HCEC 1CT (cell line): Measurements from ENCODE around the gene GRID2.
"Not testable (repeated sequence)": the region's sequence is repeated elsewhere in the genome, so short reads cannot be mapped to it uniquely, and the experiment has no call there.

Experiments
- DNase-seq: peaks from one replicate; pipeline ENCODE4 v3.0.0-alpha.2; 2017

GRID2 gene

DNA sequence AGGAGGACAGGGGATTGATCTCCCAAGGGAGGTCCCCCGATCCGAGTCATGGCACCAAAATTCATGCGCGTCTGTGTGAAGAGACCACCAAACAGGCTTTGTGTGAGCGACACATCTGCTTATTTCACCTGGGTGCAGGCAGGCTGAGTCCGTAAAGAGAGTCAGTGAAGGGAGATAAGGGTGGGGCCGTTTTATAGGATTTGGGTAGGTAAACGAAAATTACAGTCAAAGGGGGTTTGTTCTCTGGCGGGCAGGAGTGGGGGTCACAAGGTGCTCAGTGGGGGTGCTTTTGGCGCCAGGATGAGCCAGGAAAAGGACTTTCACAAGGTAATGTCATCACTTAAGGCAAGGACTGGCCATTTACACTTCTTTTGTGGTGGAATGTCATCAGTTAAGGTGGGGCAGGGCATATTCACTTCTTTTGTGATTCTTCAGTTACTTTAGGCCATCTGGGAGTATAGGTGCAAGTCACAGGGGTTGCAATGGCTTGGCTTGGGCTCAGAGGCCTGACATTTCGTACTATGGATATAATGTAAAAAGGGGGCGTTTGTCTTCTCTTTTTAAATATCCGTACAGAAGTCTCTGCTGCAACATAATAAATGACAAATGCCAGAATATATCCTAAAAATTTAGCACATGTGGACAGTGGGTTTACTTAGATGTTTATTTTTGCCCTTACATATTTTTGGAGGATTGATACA lies 140.5 kb downstream of the GRID2 start:
- not testable (repeated sequence) for DNase-seq

DNA sequence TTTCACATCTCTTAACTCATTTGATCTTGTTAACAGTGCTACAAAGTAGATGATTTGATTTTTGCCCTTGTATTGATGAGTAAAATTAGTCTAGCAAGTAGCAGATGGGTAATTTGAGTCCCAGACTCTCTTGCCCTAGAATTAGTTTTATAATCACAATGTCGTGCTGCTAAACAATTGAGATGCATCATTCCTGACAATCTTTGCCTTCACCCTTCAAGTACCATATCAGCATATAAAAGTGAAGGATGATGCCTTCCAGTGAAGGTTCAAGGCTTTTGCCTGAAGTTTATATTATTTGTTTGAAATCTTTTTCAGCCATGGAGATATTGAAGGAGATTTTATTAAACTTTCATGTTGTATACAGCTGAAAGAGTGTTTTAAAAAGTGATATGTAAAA lies 141.4 kb downstream of the GRID2 start:
- DNase-seq, result no peak

DNA sequence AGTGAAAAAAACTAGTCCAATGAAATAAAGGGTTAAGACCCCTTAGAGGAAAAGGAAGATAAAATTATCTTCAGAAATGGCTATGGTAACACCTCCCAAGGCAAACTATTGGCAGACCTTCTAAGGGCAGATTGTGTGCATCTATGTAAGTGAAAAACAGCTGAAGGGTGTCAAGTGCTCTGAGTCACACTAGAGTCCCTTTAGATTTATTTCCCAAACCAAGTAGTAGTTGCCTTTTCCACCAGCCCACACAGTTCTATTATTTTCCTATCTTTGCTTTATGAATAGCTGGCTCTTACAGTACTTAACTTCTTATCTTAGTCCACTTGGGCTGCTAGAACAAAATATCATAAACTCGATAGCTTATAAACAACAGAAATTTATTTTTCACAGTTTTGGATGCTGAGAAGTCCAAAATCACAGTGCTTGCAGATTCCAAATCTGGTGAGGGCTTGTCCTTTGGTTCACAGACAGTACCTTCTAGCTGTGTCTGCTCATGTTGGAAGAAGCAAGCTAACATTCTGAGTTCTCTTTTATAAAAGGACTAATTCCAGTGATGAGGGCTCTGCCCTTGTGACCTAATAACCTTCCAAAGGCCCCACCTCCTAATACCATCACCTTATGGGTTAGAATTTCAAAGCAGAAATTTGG lies 143.6 kb downstream of the GRID2 start:
- DNase-seq, result no peak

DNA sequence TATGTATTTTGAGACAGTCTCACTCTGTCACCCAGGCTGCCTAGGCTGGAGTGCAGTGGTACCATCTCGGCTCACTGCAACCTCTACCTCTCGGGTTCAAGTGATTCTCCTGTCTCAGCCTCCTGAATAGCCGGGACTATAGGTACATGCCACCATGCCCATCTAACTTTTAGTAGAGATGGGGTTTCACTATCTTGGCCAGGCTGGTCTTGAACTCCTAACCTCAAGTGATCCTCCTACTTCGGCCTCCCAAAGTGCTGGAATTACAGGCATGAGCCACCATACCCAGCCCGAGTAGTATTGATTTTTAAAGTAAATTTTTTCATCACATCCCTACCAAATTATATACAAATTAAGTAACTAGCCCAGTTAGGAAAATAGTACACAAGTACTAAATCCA lies 144.4 kb downstream of the GRID2 start:
- not testable (repeated sequence) for DNase-seq

DNA sequence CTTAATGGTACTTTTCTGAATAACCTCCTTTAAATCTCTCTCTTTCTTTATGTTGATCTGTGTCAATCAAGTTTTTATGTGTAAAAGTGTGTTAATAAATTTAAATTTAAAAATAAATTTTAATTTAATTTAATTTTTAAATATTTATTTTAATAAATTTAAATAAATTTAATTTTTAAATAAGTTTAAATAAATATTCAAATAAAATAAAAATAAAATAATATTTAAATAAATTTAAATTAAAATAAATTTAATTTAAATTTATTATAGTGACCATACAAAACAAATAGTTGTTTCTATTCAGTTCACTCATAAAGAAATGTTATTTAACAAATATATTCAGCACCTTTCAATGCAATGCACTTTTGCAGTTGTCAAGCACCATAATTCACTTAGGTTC lies 146.9 kb downstream of the GRID2 start:
- no peak for DNase-seq

DNA sequence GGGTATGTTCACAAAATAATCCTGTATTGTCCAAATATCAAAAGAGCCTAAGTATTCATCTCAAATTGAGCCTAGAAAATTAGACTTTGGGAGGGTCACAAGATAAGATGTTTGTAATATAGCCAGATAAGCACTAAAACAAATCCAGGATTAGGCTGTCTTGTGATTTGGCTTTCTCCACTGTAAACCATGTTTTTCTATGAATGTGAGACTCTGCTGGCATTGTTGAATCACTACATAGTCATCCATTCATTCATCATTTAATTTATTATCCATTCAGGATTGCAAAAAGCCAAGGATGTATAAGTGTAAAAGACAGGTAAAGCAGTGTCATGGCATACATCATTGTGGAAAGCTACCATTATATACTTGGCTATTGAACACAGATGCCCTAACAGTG lies 148.0 kb downstream of the GRID2 start:
- DNase-seq, result peak; percentile 12

DNA sequence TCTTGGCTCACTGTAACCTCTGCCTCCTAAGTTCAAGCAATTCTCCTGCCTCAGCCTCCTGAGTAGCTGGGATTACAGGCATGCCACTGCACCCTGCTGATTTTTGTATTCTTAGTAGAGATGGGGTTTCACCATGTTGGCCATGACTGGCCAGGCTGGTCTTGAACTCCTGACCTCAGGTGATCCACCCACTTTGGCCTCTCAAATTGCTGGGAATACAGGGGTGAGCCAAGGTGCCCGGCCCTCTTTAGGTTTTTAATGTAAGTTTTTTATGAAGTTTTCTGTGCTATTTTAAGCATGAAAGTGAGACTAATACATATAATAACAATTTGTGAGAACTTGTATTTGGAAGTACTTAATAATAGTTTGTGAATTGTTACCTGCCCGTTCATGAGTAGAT lies 148.6 kb downstream of the GRID2 start:
- DNase-seq, result not testable (repeated sequence)

DNA sequence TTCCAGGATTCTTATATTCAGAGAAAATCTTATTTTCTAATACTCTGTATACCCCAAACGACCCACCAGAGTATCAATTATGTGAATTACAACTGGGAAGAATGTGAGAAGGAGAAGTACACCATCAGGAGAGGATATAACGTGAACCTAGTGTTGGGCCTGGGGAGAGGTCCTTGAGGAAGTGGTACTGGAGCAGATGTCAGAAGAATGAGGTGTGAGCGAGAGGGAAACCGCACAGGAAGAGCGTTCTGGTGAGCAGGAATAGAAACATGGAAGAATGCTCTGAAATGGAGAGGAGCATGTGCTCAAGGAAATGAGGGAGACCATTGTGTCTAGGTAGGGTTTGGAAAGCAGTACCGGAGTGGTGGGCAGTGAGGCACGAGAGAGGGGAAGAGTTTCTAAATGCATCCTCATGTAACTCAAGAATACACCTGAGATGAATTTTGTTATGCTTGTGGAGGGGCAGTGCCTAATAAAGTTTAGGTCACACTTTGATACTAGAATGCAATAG lies 151.6 kb downstream of the GRID2 start:
- DNase-seq, result no peak

DNA sequence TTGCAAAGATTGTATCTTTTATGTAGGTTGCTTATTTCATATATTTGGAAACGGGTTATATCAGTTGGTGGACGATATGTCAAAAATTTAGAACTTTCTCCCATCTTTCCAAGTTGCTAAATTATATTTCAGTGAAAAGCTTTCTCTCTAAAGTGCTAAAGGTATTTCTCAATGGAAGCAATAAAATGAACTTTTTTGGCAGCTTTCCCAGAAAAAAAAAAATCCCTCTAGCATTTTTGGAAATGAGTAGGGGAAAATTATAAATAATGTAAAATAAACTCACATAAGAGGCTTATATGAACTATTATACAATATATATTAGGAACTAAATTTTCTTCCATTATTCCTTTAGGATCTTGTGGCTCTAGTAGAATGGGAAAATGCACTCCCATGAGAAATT lies 152.2 kb downstream of the GRID2 start:
- DNase-seq, result no peak

DNA sequence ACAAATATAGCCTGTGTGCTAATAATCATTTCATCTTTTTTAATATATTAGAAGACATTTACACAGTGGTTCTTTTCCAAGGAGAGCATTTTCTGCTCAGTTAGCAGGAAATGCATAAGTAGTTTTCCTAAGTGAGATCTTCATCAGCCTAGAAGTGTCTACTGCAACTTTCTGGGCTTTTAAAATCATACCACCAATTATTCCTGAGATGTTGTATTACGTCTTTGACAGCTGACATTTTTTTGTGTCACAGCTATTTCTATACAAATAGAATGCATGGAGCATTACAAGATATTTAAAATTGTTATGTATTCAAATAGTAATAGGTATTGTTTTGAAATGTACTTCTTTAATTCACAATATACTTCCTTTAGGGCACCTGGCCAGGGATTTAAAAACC lies 158.0 kb downstream of the GRID2 start:
- DNase-seq, result no peak

DNA sequence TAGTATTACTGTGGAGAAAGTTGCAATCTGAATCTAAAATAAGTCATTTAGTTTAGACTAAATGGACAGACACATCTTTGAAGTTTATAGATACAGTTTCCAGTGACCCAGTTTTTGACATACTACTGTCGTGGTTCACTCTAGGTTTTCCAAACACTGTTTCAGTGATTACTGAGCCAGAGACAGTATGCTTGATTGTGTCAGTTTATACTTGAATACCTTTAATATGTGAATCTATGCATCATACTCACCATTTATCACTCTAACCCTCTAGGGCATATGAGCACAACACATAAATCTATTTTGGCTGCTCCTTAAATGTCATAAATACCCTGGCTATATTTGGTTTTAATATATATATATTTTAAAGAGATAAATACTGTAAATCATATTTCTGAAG lies 173.5 kb downstream of the GRID2 start:
- no peak for DNase-seq

DNA sequence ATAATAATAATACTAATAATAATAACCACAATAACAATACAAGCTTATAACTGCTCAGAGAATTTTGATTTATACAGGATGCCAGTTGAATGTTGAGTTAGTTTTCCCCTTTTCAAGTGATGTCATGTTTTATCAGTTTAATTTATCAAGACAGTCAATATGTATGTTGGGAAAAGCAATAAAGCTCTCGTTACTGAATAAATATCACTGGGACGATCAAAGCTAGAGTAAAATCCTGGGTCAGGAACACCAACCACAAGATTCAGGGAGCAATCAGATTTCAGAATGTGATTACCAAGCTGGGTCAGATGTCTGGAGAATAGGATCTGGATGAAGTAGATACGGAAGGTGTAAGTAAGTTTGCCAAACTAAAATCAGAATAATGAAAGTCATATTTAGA lies 179.6 kb downstream of the GRID2 start:
- no peak for DNase-seq

DNA sequence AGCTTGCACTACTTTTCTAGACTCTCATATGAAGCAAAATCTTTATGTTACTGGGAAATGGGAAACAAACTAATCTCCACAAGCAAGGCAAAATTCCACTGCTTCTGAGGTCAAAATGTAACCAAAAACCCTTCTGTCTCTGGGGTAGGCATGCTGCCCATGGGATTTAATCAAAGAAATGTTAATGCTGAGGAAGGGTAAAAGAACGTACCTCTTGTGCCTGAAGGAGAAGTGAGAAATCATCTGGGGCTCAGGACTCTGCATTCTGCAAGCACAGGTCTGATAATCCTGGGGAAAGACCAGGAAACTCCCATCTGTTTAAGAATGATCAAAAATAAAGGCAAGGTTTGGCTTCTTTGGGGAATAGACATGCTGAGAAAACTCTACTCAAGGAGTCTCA lies 184.7 kb downstream of the GRID2 start:
- DNase-seq, result no peak

DNA sequence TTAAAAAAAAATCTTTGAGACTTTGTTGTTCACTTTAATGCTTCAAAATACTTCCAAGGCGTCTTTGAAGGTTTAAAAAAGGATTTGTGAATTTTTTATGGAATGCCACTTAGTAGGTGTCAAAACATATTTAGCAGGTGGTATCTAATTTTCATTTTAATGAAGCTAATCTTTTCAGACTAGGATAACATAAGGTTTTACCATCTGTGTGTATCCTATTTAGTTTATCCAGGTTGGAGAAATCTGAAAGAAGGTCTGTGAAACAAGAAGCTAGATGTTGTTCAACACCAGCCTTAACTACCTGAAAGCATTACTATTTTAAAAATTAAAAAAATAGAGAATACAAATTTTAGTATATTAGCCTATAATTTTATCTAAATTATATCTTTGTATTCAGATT lies 193.4 kb downstream of the GRID2 start:
- DNase-seq, result no peak

DNA sequence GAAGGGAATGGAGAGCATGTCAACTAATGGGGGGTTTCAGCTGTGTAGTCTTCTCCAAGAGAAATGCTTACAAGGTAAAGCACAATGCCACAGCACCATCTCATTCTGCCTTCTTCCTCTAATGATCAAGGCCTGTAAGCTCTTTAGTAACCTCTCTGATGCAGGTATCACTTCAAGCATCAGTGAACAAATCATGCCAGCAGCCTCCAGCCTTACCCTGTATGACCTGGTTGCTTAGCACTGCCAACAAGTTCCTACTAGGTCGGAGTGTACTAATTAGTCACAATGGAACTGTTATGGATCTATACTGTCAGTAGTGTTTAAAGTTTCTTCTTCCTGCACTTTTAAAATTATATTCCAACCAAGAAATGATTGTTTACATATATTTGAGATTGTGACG lies 197.7 kb downstream of the GRID2 start:
- DNase-seq, result no peak

DNA sequence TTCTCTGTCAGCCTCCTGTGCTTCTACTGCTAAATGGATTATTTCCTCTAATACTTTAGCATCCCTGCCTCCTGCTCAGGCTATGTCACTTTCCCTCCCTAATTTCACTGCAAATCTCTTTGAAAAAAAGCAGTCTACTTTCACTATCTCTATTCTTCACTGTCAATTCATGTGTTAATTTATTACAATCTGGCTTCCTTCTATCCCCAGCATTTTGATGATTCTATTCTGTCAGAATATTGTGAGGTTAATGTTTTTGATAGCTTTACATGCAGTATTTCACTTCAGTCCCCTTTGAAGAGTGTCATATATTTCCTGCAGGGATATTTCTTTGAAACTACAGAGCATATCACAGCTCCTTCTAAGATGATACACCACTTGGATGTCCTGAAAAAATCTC lies 203.2 kb downstream of the GRID2 start:
- DNase-seq, result no peak

DNA sequence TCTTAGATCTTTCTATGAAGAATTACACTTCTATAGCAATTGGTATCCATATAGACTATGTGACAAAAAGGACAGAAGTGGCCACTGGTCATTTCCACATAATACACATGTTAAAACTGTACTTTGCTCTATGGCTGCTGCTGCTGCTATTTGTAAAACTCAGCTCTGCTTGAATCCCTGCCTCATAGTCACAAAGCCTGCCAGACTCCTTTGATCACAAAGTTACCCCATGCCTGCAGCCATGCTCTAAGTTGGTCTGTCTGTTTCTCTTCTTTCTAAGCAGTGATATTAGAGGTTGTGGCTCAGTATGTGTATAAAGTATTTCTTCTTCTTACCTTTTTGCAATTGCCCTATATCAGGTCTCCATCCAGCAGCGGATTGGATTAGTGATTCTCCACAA lies 210.9 kb downstream of the GRID2 start:
- DNase-seq, result no peak

DNA sequence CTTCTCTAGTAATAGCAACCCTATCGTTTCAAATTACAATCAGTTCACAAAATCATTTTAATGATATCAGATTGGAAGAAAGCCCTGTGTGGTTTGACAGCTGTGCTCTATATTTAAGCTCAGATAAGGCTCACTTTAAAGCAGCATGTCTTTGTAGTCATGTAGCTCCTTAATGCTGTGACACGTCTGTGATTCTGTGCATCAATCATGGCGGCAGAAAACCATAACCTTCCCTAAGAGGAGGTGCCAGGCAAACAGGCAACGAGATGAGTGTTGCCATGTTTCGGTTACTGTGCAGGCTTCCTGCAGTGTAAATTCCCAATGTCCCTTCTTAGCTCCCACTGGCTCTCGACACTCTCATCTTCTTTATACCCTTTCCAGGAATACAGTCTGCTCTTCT lies 212.7 kb downstream of the GRID2 start:
- DNase-seq, result no peak

DNA sequence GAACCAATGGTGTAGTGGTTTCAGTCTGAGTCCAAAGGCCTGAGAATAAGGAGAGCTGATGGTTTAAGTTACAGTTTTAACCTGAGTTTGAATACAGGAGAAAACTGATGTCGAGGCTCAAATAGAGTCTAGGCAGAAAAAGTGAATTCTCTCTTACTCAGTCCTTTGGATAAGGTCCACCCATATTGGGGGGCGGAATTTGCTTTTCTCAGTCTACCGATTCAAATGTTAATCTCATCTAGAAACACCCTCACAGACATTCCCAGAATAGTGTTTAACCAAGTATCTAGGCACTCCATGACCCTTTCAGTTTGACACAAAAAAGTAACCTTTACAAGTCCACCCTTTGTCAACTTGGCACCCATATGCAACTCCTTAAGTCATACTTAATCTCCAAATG lies 216.0 kb downstream of the GRID2 start:
- DNase-seq, result no peak

DNA sequence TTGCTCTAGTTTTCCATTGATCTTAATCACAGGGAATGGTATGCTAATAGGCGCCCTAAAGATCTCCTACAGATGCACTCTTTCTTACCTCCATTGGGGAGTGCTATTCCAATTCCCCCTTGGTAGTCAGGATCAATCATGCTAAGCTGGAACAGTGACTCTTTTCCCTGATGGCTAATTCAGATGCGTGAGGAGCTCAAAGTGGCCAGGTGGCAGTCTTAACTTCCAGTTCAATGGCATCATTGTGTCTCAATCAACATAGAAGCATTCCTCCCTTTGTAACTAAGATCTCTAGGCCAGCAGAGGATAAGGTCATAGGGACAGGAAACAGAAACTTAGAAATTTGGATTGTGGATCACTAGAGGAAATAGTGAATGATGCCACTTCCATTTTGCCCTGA lies 216.8 kb downstream of the GRID2 start:
- DNase-seq, result no peak

DNA sequence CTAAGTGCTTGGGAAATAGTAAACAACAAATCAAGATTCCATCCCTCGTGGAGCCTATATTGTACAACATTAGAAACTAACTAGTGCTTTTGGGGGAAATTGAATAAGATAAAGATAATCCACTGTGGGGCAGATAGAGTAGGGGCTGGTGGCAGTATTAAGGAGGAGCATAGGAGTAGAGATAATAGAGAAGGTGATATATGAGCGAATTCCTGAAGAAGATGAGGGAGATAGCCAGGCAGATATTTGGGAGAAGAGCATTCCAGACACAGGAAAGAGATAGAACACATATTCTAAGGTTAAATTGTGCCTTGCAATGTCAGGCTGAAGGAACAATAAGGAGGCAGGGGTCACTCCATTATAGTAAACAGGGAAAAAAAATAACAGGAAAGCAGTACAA lies 218.2 kb downstream of the GRID2 start:
- DNase-seq, result no peak

DNA sequence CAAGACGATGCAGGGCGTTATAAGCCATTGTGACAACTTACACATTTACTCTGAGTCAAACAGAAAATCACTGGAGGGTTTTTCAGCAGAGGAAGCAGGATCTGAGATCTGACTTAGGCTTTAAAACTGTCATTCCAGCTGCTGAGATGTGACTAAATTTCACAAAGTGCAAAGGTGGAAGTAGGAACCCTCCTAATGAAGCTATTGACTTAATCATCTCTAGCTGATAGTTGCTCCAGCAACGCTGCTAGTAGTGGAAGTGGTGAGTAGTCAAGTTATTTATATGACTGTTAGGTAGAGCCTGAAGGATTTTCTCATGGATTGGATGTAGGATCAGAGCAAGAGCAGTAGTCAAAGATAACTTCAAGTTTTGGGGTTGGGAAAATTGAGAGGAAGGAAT lies 218.6 kb downstream of the GRID2 start:
- DNase-seq, result no peak

DNA sequence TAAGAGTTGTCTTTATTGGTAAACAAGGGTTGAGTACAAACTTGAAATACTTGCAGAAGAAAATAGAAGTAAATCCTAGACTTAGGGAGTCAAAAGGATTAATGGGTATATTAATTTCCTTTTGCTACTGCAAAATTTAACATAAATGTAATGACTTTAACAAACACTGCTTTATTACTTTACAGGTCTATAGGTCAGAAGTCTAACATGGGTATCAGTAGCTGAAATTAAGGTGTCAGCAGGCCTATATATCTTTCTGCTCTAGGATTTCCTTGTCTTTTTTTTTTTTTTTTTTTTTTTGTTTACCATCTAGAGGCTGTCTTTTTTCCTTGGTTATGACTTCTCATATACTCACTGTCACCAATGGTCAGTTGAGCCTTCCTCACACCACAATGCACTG lies 220.4 kb downstream of the GRID2 start:
- no peak for DNase-seq

DNA sequence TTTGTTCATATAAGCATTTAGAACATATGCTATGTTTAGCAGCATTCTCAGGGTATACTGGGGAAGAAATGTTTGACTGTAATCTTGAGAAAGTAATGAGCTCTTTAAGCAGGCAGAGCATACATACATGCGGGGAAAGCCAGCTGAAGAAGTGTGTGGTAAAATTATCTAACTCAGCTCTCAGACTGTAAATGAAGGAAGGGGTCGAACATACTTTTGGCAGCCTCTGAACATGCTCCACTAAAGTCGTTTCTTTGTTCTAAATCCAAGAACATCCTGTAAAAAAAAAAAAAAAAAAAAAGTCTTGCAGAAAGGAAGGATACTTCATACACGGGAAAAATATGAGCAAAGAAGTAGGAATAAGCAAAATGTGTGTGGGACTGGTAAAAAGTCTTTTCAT lies 224.8 kb downstream of the GRID2 start:
- DNase-seq, result no peak

DNA sequence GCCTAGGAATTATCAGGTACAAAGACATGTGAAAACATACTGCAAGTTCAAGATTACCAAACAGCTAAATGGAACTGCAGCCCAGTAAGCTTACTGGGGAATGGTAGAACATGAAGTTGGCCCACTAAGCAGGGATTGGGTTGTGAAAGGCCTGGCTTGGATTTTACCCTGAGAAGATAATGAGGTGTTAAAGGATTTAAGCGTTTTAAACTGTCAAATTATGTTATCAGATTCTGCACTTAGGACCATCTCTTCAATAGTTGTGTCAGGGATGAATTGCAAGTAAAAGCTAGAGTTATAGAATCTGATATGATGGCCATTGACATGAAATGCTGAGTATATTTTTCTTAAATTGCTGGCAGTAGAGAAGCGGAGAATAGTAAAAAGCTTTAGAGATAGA lies 225.7 kb downstream of the GRID2 start:
- no peak for DNase-seq
